ENCODE measurements around the gene LRFN5.

- TF ChIP-seq CTCF (IDR thresholded peaks at IDR 0.05; ENCODE audit: low read depth, low read length) (no peak), POLR2A (IDR thresholded peaks at IDR 0.05; ENCODE audit: extremely low read depth, insufficient read length) (no peak), MAX (IDR thresholded peaks at IDR 0.05; ENCODE audit: low read depth, low read length) (no peak)
Measured at GRCh38 chr14:41916313-41916712, 309.6 kb downstream of the LRFN5 start.
